ENCODE results near the gene MTUS2.

MTUS2 gene

DNA sequence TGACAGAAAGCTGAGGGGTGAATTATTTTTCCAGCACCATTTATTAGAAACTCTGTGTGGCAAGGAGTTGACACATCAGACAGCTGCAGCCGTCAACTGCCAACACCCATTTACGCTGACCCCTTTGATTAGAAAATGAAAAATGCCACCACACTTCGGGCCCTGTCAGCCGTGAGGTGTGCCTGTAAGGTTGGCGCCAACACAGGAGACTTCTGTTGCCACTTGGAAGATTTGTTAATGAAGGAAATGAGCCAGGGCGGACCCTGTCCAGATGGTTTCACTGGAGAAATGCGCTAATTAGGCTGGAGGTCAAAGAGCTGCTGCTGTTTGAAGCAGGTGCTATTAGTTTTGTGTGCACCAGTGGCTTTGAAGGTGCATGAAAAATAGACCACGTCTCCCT lies 297.5 kb downstream of the MTUS2 start:
- no peak for DNase-seq

DNA sequence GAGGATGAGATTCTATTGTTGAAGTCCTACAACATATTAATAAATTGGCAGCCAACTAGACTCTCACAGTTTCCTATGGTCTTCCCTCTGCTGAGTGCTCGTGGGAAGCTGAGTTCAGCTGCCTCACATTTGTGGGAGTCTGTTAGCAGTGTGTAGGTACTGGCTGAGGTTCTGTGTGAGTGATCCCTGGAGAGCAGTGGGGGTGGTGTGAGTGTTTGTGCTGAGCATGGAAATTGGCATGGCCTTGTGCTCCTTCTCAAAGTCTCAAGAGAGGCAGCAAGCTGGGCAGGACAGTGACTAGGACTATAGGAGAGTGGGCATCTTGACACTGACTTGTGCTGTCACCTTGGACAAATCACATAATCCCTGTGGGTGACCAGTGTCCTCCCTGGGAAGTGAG lies 298.3 kb downstream of the MTUS2 start:
- DNase-seq, result no peak

DNA sequence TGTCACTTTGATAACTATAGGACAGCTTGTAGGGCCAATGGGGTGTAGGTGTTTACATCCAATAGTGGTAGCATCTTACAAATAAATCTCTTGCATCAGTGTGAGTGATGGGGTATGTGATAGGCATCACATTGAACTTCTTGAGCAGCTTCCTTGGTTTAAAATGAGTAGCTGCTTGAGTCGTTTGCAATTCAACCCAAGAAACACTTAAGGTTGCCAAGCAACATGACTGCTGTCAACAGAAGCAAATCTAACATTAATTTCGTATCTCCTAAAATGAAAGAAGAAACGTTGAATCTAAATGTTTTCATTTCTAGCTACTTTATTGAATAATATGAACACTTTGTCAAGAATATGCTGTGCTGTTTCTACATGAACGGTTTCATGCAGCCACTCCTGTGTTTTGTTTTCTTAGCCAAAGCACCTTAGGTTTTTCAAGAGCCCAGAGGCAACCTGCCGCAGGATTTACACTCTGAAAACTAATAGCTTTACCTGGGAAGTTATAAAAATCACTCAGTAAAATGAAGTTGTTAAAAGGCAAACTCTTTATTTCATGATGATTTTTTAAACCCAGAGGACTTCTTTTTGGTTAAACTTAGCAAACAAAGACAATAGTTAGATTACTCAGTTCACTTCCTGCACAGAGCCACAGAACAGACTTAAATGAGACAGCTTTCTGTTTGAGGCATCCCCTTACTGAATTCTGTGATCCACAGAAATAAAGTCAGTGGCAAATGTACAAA lies 305.2 kb downstream of the MTUS2 start:
- DNase-seq, result no peak

DNA sequence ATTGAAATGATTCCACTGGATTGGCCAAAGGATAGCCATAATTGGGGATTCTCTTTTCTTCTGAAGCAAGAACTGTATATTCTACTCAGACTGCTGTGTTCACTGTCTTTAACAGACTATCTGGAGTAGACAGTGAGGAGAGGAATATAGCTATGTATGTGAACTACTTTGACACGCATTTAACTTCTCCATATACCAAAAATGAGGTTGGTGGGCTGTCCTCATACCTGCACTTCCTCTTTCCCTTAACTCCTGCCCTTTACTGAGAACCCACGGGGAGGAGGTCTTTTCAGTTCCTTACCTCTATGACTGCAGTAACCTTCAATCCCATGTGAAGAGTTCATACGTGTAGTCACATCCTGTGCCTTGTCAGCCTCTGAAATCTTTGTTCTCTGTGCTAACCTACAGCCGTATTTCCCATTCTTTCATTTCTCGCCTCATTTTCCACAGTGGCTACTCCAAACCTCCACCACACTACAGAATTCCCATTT lies 305.8 kb downstream of the MTUS2 start:
- DNase-seq, result no peak

DNA sequence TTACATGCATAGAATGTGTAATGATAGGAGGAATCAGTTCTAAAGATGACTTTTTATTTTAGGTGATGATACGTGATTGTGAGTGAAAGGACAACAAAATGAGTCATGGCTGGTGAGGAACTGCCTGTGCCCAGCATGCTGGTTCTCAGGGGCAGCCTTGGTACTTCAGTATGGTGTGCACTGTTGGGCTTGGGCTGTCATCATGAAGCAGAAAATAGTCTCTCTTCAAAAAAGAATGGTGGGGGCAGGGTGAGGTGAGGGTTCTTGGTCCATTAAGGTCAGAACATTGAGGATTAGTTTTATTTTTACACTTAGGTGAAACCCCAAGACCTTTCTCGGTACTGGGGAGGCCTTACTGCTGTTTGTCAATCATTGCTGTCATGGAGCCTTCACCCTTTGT lies 309.5 kb downstream of the MTUS2 start:
- DNase-seq, result no peak

DNA sequence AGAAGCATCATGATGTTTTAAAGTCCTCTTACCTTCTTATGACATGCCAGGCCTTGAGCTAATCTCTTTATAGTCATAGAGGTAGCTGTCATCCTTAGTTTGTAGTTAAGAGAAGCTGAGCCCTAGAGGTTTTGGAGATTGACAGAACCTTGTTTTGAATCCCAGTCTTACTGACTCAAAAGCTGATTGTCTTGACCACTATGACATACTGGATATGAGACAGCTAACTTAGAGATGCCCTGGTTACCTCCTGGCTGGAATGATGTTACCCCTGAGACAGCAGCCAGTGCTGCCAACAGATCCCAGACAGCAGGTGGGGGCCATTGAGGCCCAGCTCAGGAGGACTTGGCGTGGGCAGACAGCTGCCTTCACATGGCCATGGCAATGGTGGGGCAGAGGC lies 311.0 kb downstream of the MTUS2 start:
- no peak for DNase-seq

DNA sequence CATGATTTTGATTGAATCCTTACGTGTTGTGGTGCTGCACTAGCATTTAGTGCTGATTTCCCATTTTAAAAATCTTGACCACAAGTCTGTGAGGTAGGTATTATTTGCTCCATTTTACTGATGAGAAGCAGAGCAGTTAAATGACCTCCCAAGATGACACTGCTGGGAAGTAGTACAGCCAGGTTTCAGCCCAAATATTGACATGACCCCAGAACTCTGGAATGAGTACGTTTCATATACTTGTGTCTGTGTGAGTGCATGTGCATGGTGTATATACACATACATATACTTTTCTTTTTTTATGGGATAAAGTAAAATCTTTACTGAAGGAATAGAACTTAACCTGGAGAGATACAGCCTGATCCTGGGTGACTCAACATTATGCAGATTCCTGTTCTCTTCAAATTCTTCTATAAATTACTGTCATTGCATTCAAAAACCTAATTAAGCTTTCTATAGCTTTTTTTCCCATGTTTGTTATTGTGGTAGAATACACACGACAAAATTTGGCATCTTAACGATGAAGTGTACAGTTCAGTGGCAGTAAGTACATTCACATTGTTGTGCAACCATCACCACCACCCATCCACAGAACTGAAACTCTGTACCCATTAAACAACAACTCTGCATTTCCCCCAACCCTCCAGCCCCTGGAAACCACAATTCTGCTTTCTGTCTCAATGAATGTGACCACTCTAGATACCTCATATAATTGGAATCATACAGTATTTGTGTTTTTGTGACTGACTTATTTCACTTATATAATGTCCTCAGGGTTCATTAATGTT lies 311.9 kb downstream of the MTUS2 start:
- DNase-seq, result no peak

DNA sequence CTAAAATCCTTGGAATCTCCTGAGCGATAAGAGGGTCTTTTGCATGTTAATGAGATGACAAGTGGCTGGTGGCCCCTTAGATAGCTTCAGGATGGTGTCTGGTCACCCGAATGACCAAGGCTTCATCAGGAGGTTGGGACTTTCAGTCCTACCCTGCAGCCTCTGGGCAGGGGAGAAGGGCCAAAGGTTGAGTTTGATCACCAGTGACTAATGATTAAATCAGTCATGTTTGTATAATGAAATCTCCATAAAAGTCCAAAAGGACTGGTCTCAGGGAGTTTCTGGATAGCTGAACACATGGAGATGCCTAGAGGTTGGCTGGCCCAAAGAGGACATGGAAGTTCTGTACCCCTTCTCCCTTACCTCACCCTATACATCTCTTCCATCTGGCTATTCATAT lies 316.2 kb downstream of the MTUS2 start:
- no peak for DNase-seq

DNA sequence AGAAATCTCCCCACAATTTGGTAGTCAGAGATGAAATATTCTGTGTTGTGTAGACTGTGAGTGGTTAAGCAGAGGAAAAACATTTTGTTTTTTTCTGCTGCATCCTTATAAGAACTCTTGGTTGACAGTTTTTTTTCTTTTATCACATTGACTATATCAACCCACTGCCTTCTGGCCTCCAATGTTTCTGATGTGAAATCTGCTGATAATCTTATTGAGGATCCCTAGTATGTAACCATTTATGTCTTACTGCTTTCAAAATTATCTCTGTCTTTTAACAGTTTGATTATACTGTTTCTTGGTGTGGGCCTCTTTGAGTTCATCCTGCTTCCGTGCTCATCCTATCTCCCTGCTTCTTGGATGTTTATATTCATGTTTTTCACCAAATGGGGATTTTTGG lies 316.9 kb downstream of the MTUS2 start:
- DNase-seq, result no peak

DNA sequence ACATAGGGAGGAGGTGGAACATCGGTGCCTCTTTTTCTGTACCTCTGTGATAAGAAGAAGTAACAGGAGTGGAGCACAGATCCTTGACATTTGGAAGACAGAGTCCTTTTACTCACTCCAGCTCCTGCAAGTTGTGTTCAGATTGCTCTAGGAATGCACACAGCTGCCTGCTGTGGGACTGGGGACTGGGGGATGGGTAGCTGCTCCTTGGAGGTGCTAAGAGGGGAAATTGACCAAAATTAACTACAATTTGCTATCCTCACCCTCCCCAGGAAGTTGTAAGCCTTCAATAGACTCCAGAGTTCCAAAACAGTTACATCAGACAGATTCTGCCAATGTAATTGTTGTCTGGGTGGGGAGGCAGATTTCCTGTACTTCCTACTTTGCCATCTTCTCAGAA lies 317.9 kb downstream of the MTUS2 start:
- no peak for DNase-seq

DNA sequence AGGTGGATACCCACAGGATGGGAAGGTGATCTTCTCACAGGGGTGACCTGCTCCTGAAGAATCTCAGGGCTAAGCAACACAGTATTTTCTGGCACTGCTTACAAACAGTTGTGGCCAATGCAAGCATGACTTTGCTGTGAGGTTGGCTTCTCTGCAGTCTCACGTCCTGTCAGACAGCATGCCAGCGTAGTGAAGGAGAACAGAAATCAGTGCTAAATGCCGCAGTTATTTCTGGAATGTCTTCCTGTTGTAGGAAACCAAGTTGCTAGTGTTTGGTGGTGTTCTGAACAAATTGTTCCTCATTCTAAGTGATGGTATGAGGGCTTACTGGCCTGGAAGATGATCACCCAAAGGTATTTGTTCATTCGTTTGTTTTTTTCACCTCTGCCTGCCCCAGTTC lies 320.1 kb downstream of the MTUS2 start:
- DNase-seq, result no peak

DNA sequence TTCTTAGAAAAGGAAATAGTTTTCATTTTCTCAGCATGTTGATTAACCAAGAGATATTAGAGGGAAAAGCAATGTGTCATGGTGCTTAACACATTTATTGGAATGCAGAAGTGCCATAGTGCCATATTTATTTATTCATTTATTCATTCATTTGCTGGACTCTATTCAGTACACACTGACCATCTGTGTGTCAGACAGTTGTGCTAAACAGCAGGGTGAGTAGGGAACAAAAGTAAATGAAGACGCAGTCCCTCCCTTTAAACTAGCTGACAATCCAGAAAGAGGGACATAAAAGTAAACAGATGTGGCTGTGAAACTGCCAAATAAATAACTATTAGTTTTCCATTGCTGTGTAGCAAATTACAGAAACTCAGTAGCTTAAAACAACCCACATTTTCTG lies 323.7 kb downstream of the MTUS2 start:
- no peak for DNase-seq

DNA sequence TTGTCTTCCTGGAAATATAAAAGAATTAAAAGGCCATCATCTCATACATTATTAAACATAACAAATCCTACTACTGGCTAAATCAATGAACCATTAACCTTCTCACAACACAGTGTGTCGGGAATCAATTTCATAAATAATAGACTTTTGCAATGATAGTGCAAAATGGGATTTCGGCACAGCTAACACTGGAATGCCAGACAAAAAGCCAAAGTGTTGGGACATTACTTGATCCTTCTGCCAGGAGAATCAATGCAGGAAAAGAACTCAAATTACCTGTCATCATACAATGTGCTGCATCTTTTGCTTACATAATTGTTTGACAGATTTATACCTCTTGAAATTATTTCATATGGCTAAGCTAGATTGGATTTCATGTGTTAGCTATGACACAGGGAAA lies 334.3 kb downstream of the MTUS2 start:
- DNase-seq, result no peak

DNA sequence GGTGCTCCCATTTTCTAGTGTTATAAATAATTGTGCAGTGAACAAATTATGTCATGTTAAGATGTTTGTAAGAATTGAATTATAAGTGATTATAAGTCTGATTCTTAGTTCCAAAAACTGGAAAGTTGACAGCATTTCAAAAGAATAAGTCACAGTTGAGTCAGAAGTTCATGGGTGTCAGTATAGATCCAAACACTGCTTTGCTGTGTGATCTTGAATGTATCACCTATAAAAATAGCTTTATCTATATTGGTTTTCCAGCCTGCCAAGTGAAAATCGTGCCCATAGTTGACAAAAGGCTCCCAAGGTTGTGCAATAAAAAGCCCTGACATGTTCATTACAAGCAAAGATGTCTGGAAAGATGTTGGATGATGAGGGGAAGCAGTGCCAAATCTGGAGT lies 336.0 kb downstream of the MTUS2 start:
- DNase-seq, result no peak

DNA sequence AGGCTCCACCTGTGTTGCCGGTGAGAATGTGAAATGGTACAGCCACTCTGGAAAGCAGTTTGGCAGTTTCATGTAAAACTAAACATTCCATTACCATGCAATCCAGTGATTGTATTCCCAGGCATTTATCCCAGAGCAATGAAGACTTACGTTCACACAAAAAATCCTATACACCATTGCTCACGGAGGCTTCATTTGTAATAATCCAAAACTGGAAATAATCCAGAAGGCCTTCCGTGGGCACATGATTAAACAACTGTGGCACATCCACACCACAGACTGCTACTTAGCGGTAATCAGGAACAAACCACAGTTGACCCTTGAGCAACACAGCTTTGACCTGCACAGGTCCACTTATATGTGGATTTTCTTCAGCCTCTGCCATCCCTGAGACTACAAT lies 339.7 kb downstream of the MTUS2 start:
- DNase-seq, result no peak

DNA sequence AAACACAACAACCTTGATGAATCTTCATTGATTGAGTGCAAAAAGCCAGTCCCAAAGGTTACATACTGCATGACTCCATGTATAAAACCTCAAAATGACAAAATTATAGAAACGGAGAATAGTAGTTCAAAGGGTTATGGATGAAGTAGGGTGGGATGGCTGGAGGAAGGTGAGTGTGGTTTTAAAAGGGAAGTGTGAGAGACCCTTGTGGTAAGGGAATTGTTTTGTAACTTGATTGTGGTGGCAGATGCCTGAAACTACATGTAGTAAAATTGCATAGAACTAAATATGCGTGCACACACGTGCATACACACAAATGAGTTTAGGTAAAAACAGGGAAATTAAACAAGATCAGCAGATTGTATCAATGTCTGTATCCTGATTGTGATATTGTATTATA lies 340.7 kb downstream of the MTUS2 start:
- DNase-seq, result no peak

DNA sequence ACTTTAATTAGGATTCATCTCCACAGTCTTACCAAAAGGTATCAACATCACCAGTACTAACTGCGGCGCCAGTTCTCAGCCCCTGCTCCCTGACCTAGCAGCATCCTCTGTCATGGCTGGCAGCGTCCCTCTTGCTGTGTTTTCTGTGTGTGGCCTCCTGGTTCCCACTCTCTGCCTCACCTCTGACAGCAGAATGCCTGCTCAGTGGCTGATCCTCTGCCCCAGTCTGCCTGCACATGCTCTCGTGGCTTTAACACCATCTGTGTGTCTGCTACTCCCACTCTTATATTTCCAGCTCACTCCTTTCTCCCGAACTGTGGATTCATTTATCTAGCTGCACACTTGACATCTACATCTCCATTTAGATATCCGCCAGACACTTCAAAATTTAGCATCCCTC lies 341.5 kb downstream of the MTUS2 start:
- DNase-seq, result no peak

DNA sequence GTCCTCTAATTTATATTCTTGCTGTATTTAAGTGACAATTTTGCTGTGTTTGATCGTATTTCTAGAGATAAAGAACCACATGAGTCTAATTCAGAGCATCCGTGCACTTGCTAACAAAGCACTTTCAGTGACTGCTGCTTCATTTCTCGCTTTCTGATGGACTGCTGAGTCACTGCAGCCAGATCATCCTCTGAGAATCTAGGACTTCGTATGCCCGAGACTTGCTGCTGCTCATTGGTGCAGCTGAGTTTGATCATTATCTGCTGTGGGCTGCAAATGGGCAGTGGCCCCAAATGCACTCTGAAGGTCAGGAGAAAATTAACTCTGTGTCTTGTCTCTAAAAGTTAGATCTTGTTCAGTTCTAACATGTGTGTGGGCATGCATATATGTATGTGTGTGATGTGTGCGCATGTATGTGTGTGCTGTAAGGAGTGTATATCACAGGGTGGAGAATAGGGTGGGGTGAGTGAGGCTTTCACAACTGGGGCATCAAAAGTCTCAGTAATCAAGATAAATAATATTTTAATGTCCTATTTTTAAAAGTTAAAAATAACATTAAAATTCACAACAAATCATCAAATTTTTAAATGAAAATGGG lies 342.6 kb downstream of the MTUS2 start:
- no peak for DNase-seq

DNA sequence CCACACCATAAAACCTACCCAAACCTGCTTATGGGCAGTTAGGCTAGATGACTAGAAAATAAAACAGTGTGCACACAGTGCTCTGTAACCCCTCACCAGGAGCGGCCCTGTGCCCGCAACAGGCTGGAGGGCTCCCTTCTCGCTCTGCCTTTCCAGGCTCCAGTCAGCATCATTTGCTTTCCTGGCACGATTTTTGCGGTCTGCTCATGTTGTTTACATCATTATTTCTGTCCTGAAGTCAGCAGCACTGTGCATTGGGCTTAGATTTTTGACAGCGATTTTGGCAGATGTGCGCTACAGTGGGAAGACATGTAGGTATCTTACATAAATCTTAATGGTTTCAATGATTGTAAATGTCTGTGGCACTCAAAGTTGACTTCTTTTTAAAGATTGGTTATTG lies 344.0 kb downstream of the MTUS2 start:
- no peak for DNase-seq

DNA sequence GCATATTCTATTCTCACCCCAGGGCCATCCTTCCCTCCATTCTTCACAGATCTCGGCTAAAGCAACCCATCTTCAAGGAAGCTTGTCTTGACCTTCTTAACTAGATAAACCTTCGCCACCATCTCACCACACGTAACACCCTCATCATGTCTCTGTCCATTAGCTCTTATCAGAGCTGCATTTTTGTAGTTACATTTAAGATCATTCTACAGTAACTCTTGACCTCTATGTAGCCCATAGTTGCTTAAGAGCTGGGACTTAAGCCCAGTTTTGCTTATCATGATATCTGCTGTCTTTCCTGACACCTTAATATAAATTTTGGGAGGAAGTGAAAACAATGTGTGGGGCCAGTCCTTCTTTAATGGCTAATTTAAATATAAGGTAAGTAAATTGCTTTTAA lies 345.1 kb downstream of the MTUS2 start:
- no peak for DNase-seq

DNA sequence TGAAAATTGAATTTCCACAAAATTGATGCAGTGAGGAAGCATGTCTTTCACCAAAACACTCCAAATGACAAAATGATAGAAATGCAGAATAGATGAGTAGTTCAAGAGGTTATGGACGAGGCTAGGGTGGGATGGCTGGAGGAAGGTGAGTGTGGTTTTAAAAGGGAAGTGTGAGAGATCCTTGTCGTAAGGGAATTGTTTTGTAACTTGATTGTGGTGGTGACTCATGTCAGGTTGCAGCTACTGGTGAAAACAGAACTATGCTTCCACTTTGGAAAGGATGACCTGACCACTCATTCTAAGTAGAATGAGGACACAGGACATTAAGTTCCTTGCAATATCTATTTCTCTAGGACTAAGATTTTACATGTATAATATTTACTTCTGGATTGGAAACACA lies 345.7 kb downstream of the MTUS2 start:
- DNase-seq, result no peak

DNA sequence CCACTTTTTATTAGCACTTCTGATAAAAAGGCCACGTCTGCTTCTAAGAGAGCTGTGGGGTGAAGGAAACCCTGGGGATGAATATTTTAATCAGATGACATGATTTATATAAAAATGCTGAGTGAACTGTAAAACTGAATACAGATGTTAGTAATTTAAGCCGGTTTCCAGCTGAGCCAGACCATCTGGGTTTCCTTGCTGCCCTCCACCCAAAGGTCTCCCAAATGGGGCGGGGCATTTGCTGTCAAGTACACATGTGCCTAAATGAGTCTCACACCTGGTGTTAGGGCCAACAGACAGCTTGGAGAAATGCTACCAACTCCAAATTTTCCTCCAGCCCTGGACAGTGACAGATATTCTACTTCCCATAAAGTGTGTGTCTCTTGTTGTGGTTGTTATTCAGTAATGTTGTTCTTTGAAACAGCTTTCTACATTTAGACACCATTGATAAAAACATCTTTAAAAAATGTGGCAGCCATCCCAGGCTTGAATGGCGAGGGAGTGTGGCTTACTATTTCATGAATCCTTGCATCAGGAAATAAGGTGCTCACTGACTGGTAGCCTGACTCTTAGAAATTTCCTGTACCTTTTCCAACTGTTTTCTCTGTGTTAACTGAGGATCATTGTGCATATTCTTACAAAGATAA lies 350.4 kb downstream of the MTUS2 start:
- no peak for DNase-seq

DNA sequence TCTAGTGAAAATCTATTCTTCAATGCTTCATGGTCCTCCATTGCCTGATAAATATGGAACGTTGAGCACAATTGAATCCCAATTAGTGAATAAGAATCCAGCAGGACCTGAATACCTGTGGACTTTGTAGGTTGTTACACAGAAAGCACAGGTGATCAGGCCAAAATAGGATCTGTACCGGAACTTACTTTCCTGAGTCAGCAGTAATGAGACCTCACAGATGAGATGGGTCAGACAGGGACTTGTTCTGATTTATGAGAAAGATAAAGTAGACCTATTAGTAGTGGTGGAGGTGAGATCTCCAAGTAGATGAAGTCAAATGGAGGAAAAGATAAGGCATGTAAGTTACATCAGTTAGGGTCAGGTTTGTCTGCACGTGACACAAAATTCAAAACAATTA lies 351.1 kb downstream of the MTUS2 start:
- DNase-seq, result no peak

DNA sequence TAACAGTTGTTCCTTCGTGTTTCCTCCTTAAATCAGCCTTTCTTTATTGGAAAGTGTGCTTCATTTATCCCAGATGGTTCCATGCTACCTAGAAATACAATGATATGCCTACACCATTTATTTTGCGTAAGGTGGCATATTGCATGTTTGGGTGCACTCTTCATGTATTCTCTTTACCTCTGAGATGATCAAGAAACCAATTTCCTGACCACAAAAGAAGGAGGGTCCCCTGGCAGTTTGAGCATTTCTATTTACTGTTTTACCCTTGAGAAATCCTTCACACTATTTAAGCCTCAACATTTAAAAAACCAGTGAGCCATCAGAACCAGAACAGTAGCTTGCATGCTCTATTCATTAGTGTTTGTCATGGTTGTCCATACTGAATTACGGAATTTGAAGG lies 354.0 kb downstream of the MTUS2 start:
- no peak for DNase-seq
